Hematopoietic multipotent progenitor cell treated with erythropoietin and hydrocortisone succinate and interleukin-3 and kit ligand, for 15 days (in vitro differentiated cells): ENCODE data around the gene PANX2.

Experiments
- DNase-seq: peaks from one replicate; pipeline ENCODE4 v3.0.0-alpha.2; 2015; ENCODE audit warnings: low spot score

The PANX2 gene

GRCh38 chr22:50171319-50171964 lies 911 bp downstream of the PANX2 start:
- no peak for DNase-seq

DNA sequence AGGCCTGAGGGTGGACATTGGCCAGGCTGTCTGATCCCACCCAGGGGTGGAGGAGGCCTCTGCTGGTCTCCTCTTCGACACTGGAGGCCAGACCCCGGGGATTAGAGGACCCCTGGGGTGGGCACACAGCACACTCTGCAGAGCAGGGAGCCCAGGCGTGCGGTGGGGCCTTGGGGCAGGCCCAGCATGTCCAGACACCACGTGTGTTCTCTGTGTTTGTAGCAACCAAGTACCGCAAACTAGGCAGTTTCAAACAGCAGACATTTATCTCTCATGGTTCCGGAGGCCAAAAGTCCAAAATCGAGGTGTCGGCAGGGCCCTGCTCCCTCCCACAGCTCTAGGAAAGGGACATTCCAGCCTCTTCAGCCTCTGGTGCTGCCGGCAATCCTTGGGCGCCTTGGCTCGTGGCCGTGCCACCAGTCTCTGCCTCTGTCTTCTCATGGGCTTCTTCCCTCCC lies 1.5 kb downstream of the PANX2 start:
- DNase-seq = no peak

DNA sequence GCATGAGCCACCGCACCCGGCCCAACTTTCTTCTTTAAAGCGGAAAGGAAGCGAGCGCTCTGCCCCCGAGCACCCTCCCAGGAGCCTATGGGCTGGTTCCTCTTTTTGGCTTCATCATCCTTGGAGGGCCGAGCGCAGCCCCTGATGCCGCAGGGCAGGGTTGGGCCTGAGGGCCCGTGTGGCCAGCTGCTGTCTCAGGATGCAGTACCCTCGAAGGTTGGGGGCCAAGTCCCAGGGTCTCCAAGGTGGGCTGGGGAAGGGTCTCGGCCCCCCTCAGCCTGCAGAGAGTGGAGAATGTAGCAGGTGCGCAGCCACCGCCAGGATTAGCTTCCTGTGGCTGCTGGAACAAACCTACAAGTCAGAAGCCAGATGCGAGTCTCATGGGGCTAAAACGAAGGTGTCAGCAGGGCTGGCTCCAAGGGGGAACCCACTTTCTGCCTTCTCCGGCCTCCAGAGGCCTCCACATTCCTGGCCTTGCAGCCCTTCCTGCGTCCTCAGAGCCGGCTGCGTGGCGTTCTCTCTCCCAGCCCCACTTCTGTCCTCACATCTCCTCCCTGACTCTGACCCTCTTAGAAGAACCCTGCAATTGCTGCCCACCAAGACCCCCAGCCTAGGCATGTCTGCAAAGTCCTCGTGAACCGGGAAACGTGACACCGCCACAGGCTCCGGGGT lies 2.9 kb downstream of the PANX2 start:
- no peak for DNase-seq

- DNase-seq = no peak
Measured at GRCh38 chr22:50173983-50174355, 3.4 kb downstream of the PANX2 start.

DNA sequence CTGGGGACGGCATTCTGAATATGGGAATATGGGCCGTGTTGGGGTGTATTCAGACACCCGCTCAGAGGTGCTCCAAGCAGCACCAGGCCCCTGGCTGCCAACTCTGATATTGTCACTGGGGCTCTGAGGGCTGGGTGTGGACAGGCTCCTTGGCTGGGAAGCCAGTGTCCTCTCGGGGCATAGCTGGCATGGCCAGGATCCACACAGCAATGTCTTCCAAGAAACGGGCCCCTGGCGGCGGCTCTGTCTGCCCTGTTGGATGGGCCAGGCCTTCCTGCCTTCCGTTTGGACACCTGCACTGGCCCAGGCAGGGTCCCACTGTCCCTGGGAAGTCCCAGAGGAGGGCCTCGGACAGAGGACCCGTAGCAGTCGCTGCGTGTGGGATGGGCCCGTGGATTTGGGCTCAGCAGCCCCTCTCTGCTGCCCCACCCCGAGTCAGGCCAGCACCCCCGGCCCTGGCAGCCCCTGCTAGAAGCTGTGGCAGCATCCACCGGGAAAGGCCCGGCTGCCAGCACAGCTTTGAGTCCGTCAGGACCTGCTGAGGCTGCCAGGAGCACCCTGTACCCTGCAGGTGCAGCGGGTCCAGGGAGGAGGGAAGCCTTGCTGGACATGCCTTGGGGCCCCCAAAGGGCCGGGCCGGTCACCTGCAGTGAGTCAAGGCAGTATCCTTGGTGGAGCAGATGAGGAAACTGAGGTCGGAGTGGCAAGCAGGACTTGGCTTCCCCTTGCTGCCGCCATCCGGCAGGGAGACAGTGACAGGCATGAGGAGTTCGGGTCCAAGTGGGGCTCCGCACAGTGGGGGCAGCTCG lies 4.1 kb downstream of the PANX2 start:
- DNase-seq = no peak

DNA sequence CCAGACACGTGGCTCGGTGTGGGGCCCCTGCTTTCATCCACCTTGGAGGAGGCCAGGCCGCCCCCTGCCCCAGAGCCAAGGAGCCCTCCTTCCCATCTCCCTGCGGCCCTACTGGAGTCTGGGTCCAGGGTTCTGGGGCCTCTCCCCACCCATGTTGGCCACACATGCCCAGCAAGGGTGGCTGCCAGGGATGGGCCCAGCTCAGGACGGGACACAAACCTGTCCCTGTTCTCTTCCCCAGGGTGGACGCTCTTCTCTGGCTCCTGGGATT lies 4.6 kb downstream of the PANX2 start:
- no peak for DNase-seq

DNA sequence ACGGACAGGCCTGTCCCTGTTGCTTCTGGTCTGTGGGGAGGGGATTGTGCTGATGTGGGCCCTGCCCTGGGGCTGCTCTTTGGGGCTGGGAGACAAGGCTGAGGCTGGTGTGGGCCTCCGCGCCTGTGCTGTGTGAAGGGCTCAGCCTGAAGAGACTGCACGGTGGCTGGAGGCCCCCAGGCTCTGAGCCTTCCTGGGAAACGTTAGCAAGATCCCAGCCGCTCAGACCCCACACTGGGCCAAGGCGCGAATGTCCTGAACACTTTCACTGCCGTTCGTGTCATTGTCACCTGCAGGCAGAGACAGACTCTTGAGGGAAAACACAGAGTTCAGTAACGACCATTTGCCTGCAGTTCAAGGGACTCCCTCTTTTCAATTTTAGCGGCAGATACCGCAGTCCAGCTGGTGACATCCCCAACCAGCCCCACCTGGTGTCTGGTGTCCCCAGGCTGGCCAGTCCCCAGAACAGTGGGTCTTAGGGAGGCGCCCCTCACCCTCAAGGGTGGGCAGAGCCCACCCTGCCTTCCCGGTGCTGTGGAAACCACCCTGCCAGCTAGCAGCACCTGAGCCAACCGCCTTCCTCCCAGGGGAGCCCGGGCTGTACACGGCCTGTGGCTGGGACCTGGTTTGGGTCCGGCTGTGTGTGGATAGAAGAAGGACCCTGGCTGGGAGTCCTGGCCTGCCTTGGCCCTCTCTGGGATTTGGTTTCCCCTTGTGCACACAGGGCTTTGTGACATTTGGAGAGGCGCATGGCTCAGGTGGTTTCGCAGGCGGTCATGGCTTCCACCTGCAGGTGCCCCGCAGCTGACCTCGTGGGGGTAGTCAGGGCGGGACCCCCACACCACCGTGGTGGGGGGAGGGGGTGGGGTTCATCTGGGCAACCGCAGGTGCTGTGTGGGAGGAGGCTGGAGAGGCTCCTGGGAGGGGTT lies 5.7 kb downstream of the PANX2 start:
- DNase-seq = no peak

DNA sequence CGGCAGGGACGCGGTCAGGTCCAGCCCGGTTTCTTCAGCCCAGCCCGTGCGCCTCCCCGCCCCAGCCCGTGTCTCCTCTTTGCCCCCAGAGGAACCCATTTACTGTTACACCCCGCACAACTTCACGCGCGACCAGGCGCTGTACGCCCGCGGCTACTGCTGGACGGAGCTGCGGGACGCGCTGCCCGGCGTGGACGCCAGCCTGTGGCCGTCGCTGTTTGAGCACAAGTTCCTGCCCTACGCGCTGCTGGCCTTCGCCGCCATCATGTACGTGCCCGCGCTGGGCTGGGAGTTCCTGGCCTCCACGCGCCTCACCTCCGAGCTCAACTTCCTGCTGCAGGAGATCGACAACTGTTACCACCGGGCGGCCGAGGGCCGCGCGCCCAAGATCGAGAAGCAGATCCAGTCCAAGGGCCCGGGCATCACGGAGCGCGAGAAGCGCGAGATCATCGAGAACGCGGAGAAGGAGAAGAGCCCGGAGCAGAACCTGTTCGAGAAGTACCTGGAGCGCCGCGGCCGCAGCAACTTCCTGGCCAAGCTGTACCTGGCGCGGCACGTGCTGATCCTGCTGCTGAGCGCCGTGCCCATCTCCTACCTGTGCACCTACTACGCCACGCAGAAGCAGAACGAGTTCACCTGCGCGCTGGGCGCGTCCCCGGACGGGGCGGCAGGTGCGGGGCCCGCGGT lies 6.5 kb downstream of the PANX2 start:
- no peak for DNase-seq

- no peak for DNase-seq
Measured at GRCh38 chr22:50177537-50178470, 7.3 kb downstream of the PANX2 start.

GRCh38 chr22:50178471-50178864 lies 7.9 kb downstream of the PANX2 start:
- DNase-seq = no peak

- DNase-seq = no peak
Measured at GRCh38 chr22:50178871-50179869, 8.6 kb downstream of the PANX2 start.

DNA sequence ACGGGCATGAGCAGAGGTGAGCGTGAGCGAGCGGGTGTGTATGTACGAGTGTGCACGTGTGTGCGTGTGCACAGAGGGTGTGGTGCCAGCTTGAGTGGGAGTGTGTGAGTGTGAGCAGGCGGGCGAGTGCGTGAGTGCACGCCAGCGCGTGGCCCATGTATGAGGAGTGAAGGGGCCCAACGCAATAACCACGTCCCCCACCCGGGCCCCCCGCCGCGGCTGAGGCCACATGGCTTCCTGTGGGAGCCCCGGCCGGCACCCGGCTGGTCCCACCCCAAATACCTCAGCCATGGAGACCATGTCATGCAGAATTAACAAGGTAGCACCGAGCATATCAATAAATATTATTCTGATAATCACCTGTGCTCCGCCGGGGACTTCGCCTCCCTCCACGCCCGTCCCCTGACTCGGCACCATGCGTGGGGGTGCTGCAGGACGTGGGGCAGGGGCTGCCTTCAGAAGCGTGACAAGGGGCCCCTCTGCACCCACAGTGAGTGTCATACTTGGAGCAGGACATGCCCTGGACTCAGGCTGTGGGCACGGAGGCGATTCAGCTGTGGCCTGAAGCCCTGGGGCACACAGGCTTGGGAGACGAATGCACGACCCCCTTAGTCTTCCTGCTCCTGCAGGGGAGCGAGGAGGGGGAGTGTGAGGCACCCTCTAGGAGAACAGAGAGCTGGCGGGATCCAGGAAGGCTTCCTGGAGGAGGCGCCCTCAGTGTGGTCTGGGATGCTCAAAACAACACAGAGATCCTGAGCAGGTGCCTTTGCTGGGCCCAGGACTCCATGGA lies 9.6 kb downstream of the PANX2 start:
- DNase-seq = no peak

DNA sequence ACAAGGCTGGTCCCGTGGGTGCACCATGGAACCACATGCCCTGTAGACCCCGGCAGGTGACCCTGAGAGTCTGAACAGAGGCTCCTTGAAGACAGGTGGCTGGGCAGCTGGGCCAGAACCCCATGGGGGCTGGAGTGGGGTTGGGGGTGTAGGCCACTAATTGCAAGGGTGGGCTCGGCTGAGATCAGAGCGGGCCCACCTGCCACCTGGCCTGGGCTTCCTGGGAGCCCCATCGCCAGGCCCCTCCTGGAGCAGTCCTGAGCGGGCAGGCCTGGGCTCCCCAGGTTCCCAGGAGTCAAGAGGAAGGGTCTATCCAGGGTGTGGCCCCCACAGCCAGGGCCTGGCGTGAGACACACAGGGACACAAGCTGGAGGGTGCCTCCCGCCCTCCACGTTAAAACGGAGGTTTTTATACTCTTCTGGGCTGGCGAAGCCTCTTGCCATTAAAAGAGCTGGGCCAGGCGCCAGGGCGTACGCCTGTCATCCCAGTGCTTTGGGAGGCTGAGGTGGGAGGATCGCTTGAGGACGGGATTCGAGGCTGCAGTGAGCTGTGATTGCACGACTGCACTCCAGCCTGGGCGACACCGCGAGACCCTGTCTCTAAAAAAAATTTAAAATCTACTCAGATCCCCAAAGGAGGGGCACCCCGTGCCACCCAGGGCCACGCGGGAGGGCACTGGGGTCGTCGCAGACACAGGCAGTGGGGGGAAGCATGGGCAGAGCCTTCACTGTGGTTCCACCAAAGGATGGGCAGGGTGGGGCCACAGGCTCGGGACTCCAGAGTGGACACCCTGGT lies 10.4 kb downstream of the PANX2 start:
- no peak for DNase-seq

- DNase-seq = no peak
Measured at GRCh38 chr22:50182176-50183081, 11.9 kb downstream of the PANX2 start.

DNA sequence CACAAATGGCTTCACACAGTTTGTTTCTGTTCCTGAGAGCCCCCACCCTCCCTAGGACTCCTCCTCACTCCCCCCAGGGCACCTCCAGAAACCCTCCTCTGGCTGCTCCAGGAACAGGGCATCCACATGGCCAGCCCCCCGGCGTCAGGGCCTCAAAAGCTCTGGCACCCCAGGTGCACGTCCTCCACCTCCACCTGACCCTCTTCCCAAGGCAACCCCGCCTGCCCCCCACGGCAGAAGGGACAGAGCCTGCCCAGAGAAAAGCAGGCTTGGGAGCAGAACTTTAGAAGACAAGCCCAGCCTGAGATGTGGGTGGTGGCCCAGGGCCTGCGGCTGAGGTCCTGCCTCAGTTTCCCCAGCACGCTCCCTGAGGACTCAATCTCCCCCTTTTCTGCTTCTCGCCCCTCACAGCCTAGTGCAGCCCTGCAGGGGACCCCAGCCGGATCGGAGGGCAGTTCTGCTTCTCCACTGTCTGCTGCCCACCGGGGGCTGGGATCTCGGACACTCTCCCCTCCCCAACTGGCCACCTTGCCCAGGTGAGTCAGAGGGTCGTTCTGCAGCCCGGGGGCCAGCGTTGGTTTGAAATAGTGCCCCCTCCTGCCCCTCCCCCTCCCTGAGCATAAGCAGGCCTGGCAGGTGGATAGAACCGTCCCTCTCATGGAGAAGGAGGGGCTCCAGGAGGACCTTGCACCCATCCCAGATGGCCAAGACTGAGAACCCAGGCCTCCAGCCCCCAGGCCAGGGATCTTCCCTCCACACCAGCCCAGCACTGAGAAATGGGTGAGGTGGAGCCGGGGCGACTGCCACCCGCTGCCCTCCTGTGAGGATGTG lies 12.8 kb downstream of the PANX2 start:
- DNase-seq = no peak
